ENCODE results near the gene POLL.

POLL gene

GRCh38 chr10:101568054-101568745 is 19.9 kb downstream of the POLL start:
- H3F3A ChIP-seq (ENCODE audit: low read depth), result no peaks in the 10 kb centered on the region
- H3K9ac ChIP-seq (ENCODE audit: low read depth, low read length, poor library complexity, severe bottlenecking), result no peak overlapping the region
- H3K36me3 ChIP-seq (ENCODE audit: insufficient read depth, low read length), result no peaks in the 10 kb centered on the region
- H3K79me2 ChIP-seq (ENCODE audit: insufficient read depth, low read length), result no peaks in the 10 kb centered on the region
- no peaks in the 10 kb centered on the region for H3K27me3 ChIP-seq (ENCODE audit: insufficient read depth, low read length, poor library complexity, severe bottlenecking)
- H3K9me2 ChIP-seq (replicated peaks; ENCODE audit: low read depth, low read length), result no peaks in the 10 kb centered on the region
- no peaks in the 10 kb centered on the region for H3K9me3 ChIP-seq (ENCODE audit: insufficient read depth, low read depth, low read length)
- no peak overlapping the region for H3K4me3 ChIP-seq (ENCODE audit: low read length, poor library complexity, severe bottlenecking)
- no peaks in the 10 kb centered on the region for H4K20me1 ChIP-seq (ENCODE audit: insufficient read depth, low read length, poor library complexity, severe bottlenecking)
- H3K4me1 ChIP-seq (ENCODE audit: insufficient read depth, low read length, poor library complexity, severe bottlenecking), result peaks cover 11% of the 10 kb centered on the region
- H2AFZ ChIP-seq (ENCODE audit: low read length), result no peak overlapping the region
- TF ChIP-seq EZH2phosphoT487 (IDR thresholded peaks at IDR 0.05; ENCODE audit: borderline replicate concordance) (no peak), CTCF (conservative IDR thresholded peaks at IDR 0.05; ENCODE audit: low read length) (no peak)
- H3K4me2 ChIP-seq (ENCODE audit: low read depth, low read length, poor library complexity, severe bottlenecking), result no peak overlapping the region

- Histone ChIP-seq H3K27me3 (ENCODE audit: insufficient read depth, low read length, poor library complexity, severe bottlenecking) (no peaks in the 10 kb centered on the region), H3F3A (ENCODE audit: low read depth) (no peaks in the 10 kb centered on the region), H3K79me2 (ENCODE audit: insufficient read depth, low read length) (no peaks in the 10 kb centered on the region), H4K20me1 (ENCODE audit: insufficient read depth, low read length, poor library complexity, severe bottlenecking) (no peaks in the 10 kb centered on the region), H3K9ac (ENCODE audit: low read depth, low read length, poor library complexity, severe bottlenecking) (no peak overlapping the region), H3K36me3 (ENCODE audit: insufficient read depth, low read length) (no peaks in the 10 kb centered on the region), H3K4me2 (ENCODE audit: low read depth, low read length, poor library complexity, severe bottlenecking) (no peak overlapping the region), H3K4me1 (ENCODE audit: insufficient read depth, low read length, poor library complexity, severe bottlenecking) (peaks cover 11% of the 10 kb centered on the region), H3K4me3 (ENCODE audit: low read length, poor library complexity, severe bottlenecking) (no peak overlapping the region), H2AFZ (ENCODE audit: low read length) (no peak overlapping the region), H3K9me2 (replicated peaks; ENCODE audit: low read depth, low read length) (no peaks in the 10 kb centered on the region), H3K9me3 (ENCODE audit: insufficient read depth, low read depth, low read length) (no peaks in the 10 kb centered on the region)
- TF ChIP-seq EZH2phosphoT487 (IDR thresholded peaks at IDR 0.05; ENCODE audit: borderline replicate concordance), result no peak
- TF ChIP-seq CTCF (conservative IDR thresholded peaks at IDR 0.05; ENCODE audit: low read length), result no peak
Measured at GRCh38 chr10:101567165-101568006, 20.7 kb downstream of the POLL start.

GRCh38 chr10:101566333-101567164 is 21.5 kb downstream of the POLL start:
- no peaks in the 10 kb centered on the region for H3K9me3 ChIP-seq (ENCODE audit: insufficient read depth, low read depth, low read length)
- no peak overlapping the region for H2AFZ ChIP-seq (ENCODE audit: low read length)
- H4K20me1 ChIP-seq (ENCODE audit: insufficient read depth, low read length, poor library complexity, severe bottlenecking), result no peaks in the 10 kb centered on the region
- H3K36me3 ChIP-seq (ENCODE audit: insufficient read depth, low read length), result no peaks in the 10 kb centered on the region
- no peaks in the 10 kb centered on the region for H3F3A ChIP-seq (ENCODE audit: low read depth)
- no peaks in the 10 kb centered on the region for H3K27me3 ChIP-seq (ENCODE audit: insufficient read depth, low read length, poor library complexity, severe bottlenecking)
- peaks cover 11% of the 10 kb centered on the region for H3K4me1 ChIP-seq (ENCODE audit: insufficient read depth, low read length, poor library complexity, severe bottlenecking)
- no peaks in the 10 kb centered on the region for H3K9me2 ChIP-seq (replicated peaks; ENCODE audit: low read depth, low read length)
- TF ChIP-seq EZH2phosphoT487 (IDR thresholded peaks at IDR 0.05; ENCODE audit: borderline replicate concordance), result no peak
- TF ChIP-seq CTCF (conservative IDR thresholded peaks at IDR 0.05; ENCODE audit: low read length), result no peak
- H3K79me2 ChIP-seq (ENCODE audit: insufficient read depth, low read length), result no peaks in the 10 kb centered on the region
- H3K4me2 ChIP-seq (ENCODE audit: low read depth, low read length, poor library complexity, severe bottlenecking), result no peak overlapping the region
- H3K4me3 ChIP-seq (ENCODE audit: low read length, poor library complexity, severe bottlenecking), result no peak overlapping the region
- no peak overlapping the region for H3K9ac ChIP-seq (ENCODE audit: low read depth, low read length, poor library complexity, severe bottlenecking)
